Measurements from ENCODE around the gene EXPH5.
A peak's percentile ranks its signal among the peaks of the same experiment; 100 is the strongest.

The EXPH5 gene

GRCh38 chr11:108530426-108530825 lies 63.1 kb downstream of the EXPH5 start:
- TF ChIP-seq CTCF (conservative IDR thresholded peaks at IDR 0.05): no peak
- no peak overlapping the region for H3K27ac ChIP-seq

- no peak for TF ChIP-seq CTCF (conservative IDR thresholded peaks at IDR 0.05)
Measured at GRCh38 chr11:108527382-108527781, 66.2 kb downstream of the EXPH5 start.

DNA sequence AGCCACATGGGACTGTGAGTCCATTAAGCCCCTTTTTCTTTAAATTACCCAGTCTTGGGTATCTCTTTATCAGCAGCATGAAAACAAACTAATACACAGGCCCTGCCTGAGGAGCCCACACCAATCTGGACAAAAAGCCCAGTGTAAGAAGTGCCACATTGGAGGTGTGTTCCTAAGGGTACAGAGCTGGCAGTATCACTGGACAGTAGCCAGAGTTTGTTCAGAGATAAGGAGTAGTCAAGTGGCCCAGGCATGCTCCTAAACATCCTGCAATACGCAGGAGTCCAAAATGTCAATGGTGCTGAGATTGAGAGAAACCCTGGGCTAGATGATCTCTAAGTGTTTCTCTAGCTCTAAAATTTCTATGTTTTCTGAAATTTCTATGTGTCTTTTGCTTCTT lies 68.4 kb downstream of the EXPH5 start:
- peak overlapping the region; percentile 91 for H3K27ac ChIP-seq
- no peak for TF ChIP-seq CTCF (conservative IDR thresholded peaks at IDR 0.05)

More at GRCh38 chr11:108527382-108527781, 66.2 kb downstream of the EXPH5 start:
- H3K27ac ChIP-seq: no peak overlapping the region; the same call in 1 of the 2 replicates

DNA sequence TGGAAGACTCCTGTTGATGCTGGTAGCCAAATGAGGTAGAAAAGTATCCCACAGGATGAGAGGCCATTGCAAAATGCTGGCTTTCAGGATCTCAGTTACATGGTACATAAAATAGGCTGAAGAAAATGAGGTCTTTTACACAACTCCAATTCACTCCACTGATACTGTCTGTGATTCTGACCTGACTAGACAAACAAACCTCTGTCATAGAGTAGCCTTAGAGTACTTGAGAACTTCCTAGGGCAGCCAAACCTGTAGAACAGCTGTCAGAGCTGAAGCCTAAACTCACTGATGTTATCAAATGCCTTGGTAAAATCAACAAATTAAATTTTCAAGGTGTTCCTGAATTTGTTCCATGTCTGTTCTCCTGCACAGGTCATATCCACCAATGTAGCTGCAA lies 69.1 kb downstream of the EXPH5 start:
- TF ChIP-seq CTCF (conservative IDR thresholded peaks at IDR 0.05): no peak
- peak overlapping the region; percentile 91 for H3K27ac ChIP-seq

GRCh38 chr11:108522318-108522717 lies 71.2 kb downstream of the EXPH5 start:
- no peak overlapping the region for H3K27ac ChIP-seq
- no peak for TF ChIP-seq CTCF (conservative IDR thresholded peaks at IDR 0.05)

DNA sequence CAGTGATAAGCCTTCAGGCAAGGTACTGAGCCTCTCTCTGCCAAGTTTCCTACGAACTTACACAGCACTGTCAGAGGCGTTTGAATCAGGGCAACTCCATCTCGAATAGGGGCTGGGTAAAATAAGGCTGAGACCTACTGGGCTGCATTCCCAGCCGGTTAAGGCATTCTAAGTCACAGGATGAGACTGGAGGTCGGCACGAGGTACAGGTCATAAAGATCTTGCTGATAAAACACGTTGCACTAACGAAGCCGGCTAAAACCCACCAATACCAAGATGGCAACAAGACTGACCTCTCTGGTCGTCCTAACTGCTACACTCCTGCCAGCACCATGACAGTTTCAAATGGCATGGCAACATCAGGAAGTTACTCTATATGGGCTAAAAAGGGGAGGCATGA lies 75.0 kb downstream of the EXPH5 start:
- no peak for TF ChIP-seq CTCF (conservative IDR thresholded peaks at IDR 0.05)

GRCh38 chr11:108516125-108516524 lies 77.4 kb downstream of the EXPH5 start:
- H3K27ac ChIP-seq: no peak overlapping the region
- no peak for TF ChIP-seq CTCF (conservative IDR thresholded peaks at IDR 0.05)

More for the DNA sequence above, 75.0 kb downstream of the EXPH5 start:
- H3K27ac ChIP-seq: peak overlapping the region; percentile 38

DNA sequence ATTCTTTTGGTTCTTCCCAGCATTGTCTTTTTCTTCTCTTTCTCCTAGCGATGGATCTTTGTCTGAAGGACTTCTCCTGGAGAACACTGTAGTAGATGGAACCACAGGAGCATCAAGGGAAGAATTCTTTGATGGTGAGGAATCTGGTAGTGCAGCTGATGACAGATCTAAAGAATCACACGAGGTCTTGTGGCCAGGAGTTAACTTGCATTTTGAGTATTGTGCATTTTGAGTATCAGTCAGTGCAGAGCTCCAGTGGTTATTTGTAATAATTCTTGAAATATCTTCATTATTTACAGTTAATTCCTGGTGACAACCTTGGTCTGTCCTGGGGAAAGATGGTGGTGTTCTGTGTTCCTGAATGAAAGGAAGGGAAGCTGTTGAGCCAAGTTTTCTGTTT lies 80.9 kb downstream of the EXPH5 start:
- TF ChIP-seq CTCF (conservative IDR thresholded peaks at IDR 0.05): no peak

More for the DNA sequence above, 80.9 kb downstream of the EXPH5 start:
- H3K27ac ChIP-seq: no peak overlapping the region

All from VCaP (cell line).